Stimulated activated CD4-positive, alpha-beta T cell treated with anti-CD3 and anti-CD28 coated beads, Interleukin-4, amount 100 ng/mL, for 24 hours (primary cell): Measurements from ENCODE around the gene ARHGAP15.

ENCODE experiments used
- DNase-seq: peaks from one replicate; pipeline ENCODE4 v3.0.0-alpha.2; 2020

The ARHGAP15 gene

DNA sequence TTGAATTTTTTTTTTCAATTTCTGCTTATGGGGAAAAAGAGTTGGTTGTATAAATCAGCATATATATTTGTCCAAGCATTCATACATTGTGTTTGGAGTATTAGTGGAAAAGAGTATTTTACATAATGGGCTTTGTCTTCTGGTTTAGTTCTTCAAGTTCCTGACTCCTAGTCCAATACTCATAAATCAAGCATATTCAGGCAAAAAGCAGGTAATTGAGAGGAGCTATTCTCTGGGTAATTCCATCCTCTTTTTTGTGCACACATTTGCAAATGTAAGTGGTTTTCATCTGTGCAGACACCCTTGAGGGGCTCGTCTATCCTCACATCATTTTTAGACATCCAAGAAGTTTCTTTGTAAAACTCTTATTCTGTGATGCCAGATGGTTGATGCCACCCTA lies 337.2 kb downstream of the ARHGAP15 start:
- no peak for DNase-seq

DNA sequence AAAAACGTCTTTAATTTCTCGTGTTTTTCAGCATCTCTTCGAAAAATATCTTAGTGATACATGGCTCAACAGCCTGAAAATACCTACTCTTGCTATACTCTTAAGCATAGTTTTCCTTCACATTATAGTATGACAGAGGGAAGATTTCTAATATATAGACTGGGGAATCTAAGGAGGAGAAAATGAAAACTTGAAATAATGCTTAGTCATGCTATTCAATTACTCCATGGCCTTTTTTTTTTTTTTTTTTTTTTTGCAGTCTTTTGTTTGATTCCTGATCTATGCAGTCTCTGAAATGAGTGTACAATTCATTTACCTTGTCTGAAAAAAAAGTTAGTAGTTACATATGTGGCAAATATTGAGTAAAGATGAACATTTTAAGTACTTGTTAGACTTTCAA lies 337.8 kb downstream of the ARHGAP15 start:
- DNase-seq, result no peak

GRCh38 chr2:143468341-143468888 lies 339.2 kb downstream of the ARHGAP15 start:
- DNase-seq, result no peak

DNA sequence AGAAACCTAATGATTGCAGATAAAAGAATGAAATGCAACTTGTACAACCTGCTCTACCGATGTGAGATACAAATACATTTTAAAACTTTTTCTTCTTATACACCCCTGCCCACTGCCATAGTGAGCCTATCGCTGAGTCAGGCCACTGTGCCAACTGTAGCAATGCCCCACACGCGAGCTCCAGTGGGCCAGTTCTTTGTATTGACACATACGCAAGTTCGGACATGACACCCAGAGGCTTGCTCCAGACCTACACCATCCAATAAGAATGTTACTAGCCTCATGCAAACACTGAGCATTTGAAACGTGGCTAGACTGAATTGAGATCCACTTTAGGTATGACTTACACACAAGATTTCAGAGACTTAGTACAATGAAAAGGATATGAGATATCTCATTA lies 340.1 kb downstream of the ARHGAP15 start:
- no peak for DNase-seq

DNA sequence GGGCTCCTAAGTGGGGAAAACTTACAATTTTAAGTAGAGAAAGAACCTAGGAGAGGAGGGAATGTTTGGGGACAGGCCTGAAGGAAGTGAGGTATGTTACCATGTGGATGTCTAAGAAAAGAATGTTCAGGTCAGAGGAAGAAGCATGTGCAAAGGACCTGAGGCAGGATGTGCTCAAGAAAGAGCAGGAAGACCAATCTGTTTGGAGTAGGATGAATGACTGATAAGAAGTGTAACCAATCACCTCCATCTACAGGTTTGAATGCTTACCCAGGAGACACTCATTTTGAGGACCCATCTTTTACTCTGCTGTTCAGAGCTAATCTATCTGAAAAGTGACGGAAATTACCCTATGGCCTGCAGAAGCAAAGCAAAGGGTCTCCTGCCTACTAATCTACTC lies 342.3 kb downstream of the ARHGAP15 start:
- DNase-seq, result no peak

DNA sequence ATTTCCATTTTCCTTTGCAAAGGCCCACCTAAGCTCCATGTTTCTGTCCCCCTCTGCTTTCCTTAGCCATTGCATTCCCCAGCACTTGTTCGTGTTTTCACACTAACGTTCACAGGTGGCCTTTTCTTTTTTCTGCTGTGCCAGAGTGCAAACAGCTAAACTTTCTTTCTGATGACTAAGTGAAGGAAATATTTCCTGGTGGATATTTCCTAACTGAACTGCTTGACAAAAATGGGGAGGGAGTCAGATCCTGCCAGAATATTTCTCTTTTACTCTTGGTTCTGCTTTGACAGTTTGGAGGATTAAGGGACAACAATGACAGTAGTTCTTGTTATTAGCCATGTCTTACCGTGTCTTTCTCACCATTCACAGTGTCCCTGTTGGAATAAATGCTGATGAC lies 344.0 kb downstream of the ARHGAP15 start:
- DNase-seq, result no peak

- DNase-seq, result no peak
Measured at GRCh38 chr2:143473820-143474219, 344.6 kb downstream of the ARHGAP15 start.

GRCh38 chr2:143474586-143474985 lies 345.4 kb downstream of the ARHGAP15 start:
- no peak for DNase-seq

- no peak for DNase-seq
Measured at GRCh38 chr2:143475041-143475776, 346.0 kb downstream of the ARHGAP15 start.

DNA sequence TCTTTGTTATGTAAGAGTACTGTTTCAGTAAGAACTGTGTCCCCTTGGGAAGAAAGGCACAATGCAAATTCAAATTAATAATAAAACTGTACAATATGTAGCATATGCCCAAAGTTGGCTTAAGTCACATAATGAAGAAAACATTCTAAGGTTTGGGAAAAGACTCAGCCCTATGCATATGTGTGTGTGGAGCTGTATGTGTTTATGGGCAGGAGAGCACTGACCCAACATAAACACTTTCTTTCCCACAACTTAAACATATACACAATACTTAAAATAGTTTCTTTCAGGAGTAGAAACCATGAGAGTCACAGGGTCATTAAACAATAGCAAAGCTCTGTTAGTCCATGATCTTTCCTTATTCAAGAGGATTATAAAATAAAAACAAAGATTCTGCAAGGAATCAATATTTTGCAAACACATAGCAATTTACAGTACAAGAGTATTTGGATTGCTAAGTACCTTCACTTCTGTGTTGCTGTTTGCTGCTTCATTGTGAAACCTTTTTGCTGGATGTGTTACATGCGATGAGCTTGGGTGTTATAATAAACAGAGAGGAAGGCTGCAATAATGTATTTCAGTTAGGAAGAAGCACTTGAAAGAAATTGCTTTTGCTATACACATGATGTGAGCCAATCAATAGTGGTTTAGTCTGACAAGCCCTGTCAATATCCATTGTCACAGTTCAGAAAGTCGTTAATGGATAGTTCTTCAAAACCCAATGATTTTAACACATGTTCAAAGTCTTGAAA lies 347.3 kb downstream of the ARHGAP15 start:
- no peak for DNase-seq

GRCh38 chr2:143477714-143478443 lies 348.7 kb downstream of the ARHGAP15 start:
- DNase-seq, result no peak

DNA sequence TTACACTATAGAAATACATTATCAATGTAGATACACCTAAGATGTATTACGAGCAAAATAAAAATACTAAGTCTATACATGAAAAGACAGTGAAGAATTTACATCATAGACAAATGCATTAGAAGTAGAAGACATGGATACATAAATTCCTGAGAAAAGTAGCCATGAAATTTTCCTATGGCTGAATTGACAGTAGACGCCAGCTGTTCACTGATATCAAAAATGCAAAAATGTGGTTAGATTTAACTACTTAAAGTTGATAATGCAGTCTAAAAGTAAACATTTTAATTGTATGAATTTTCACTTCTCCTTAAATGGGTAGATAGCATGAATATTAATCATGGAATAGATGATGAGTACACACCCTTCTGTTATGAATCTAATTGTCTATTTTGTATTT lies 350.9 kb downstream of the ARHGAP15 start:
- no peak for DNase-seq

DNA sequence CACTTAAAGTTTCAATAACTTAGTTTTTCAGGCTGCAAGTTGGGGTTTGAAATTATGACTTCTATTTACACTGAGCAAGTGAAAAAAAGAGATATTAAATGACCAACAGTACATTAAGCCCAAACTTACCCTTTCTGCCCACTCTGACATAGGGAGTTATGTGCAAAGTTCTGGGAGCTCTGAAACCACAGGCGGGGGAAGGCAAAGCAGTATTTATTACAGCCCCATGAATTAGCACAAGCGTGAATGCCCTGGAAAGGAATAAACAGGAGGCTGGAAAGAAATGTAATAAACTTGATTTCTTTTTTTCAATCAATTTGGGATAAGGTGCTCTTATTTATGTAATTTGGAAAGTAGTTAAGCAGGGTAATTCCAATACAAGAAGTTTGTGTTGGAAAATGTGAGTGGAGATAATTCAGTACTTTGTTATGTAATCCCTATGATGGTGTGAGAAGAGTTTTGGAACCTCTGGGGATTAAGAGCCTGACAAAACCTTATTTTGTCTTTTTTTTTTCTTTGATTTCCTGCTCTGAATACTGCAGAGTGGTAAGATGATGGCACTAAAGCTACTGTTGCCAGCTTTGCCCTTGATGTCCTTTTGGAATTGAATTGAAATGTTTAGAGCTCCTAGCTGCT lies 351.5 kb downstream of the ARHGAP15 start:
- DNase-seq, result no peak

DNA sequence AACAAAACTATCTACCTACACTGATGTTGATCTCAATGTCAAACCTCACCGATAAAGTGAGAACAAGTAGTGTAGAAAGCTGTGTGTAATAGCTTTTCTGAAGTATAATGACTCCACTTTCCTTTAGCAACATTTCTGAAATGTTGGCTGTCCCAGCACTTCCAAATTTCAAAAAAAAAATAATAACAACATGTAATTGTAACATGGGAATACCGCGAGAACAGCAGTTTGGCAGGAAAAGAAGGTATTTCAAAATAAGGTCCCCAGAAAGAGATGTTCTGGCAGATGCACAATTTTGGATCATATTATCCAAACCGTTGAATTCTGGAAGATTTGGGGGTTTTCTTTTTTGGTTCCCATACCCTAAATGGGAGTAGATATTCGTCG lies 352.0 kb downstream of the ARHGAP15 start:
- no peak for DNase-seq

DNA sequence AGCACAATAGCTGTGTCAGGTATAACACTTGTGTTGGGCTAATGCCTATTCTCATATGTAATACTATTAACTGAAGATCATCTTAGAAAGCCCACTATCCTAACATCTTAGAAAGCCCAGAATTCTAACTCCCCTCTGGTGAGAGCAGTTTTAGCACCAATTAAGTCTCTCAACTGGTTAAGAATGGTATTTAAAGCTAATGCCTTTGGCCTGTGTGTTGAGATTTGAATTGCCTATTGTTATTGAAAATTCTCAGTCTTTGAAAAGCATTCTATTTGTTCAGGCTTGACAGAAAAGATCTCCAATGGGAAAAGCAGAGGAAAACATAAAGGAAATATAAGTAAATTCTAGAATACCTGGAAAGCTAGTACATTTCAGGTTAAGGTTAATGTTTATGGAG lies 352.5 kb downstream of the ARHGAP15 start:
- no peak for DNase-seq

- DNase-seq, result no peak
Measured at GRCh38 chr2:143482316-143482715, 353.1 kb downstream of the ARHGAP15 start.

DNA sequence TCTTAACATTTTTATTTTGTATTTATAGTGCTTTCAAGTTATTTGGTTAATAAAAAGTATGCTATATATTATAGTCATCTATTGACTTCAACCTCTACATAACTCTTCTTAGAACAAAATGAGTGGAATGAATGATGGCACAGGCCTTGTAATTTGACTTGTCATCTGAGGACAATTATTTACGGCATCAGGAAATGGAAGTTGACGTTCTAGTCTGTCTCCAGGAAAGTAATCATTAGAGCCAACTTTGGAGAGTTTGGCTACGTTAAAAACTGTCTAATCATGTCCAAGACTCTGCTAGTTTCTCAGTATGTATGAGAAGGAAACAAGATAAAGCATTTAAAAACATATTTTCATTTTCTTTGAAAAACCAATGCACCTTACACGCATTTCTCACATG lies 353.6 kb downstream of the ARHGAP15 start:
- DNase-seq, result no peak

DNA sequence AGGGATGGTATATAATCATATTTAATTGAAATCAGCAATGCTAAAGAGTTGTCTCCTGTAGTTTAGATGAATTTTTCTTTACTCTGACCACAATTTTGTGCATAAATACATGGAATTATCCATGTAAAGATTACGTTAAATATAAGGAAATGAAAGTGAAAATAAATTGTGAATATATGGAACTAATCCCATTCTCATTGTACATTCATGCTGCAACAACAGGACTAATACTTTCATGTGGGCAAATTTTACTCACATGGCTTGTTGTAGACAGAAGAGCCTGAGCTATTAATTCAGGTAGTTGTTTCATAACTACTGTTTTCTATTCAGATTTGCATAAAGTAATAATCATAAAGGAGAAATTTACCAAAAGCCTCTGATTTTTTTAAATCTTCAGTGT lies 357.8 kb downstream of the ARHGAP15 start:
- no peak for DNase-seq

- no peak for DNase-seq
Measured at GRCh38 chr2:143489145-143489544, 359.9 kb downstream of the ARHGAP15 start.

- DNase-seq, result no peak
Measured at GRCh38 chr2:143491131-143491530, 361.9 kb downstream of the ARHGAP15 start.

GRCh38 chr2:143493339-143493738 lies 364.1 kb downstream of the ARHGAP15 start:
- DNase-seq, result no peak

DNA sequence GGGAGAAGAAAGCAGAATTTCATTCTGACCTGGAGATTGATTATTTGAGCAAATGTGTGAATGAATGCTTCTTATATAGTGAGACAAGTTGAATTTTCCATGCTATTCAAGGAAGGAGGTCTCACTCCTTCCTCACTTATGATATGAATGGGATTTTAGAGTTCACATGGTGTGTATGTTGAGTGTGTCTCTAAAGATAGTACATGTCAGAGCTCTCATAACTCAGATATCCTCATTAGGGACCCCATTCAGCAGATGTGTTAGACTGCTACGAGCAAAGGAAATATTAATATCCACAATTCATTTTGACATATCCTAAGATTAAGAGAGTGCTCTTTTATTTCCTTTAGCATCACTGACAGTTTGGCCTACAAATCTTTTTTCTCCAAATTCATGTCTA lies 368.5 kb downstream of the ARHGAP15 start:
- no peak for DNase-seq

DNA sequence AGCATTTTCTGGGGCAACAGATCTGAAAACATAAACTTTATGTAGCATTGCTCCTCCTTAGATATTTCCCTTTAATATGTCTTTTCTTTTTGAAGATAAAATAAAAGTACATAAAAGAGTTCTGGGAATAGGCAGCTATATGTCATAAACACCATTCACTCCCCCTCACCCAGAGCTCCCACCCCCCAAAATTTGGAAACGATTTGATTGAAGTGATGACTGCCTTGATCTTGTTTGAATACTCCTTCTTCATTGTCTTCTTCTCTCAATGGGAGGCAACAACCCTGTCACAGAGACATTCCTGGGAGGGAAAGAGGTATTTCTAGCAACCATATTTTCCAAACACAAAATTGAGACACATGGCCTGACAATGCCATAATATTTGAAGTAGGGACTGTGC lies 369.3 kb downstream of the ARHGAP15 start:
- DNase-seq, result no peak
